ENCODE measurements around the gene INTS12. TPM values are rescaled to one million over a fixed set of nuclear protein-coding genes. Genes with fewer than 3 reads are reported as not detected.
"Not testable (repeated sequence)": the region's sequence is repeated elsewhere in the genome, so short reads cannot be mapped to it uniquely, and the experiment has no call there.

The INTS12 gene
- total RNA-seq, 1 experiment from 2014 or later: 13.4 TPM

- peak overlapping the region; percentile 93 for H3K4me3 Mint-ChIP-seq (ENCODE audit: low read depth, unreplicated experiment)
- no peaks in the 10 kb centered on the region for H3K9me3 Mint-ChIP-seq (ENCODE audit: low read depth, unreplicated experiment)
- peaks cover 24% of the 10 kb centered on the region for H3K36me3 Mint-ChIP-seq (ENCODE audit: insufficient read depth, unreplicated experiment)
- peak overlapping the region; percentile 87 for H3K27ac Mint-ChIP-seq (ENCODE audit: unreplicated experiment)
- no peaks in the 10 kb centered on the region for H3K27me3 Mint-ChIP-seq (ENCODE audit: unreplicated experiment)
- intact Hi-C loops (cut with micrococcal nuclease; ENCODE audit: unreplicated experiment): no loop called here
- DNase-seq: no peak
- H3K4me1 Mint-ChIP-seq (ENCODE audit: low read depth, unreplicated experiment): peaks cover 28% of the 10 kb centered on the region
- TF ChIP-seq CTCF (IDR thresholded peaks at IDR 0.05; ENCODE audit: unreplicated experiment): no peak
- BruUV-seq (replicated peaks): TSS peak; percentile 69
- CTCF ChIA-PET: interaction anchor here (1.3 kb wide), 1 partner anchor 187 kb away, joined by 3 read pairs; no protein-coding TSS in a partner anchor
Observed at GRCh38 chr4:105707782-105708180, 708 bp downstream of the INTS12 start.

DNA sequence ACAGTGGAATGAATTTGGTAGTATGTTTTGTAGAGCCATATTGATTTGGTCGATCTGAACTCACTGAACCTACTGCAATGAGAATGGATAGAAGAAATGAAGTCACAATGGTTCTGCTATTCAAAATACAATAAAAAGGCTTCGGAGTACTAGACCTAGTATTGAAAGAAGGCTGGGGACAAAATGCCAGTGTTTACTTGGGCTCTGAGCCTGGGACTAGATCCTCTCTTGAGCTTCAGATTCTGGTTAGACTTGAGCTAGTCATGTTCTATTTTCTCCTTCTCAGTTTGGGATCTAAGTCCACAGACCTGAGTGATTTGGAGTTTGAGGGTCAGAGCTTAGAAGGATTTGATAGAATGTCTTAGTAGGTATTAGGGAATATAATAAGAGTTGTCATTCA, 9.9 kb downstream of the INTS12 start:
- no peak overlapping the region for H3K27ac Mint-ChIP-seq (ENCODE audit: unreplicated experiment)
- no peaks in the 10 kb centered on the region for H3K9me3 Mint-ChIP-seq (ENCODE audit: low read depth, unreplicated experiment)
- intact Hi-C loops (cut with micrococcal nuclease; ENCODE audit: unreplicated experiment): no loop called here
- CTCF ChIA-PET: no interaction called here
- BruUV-seq (replicated peaks): no TSS peak
- no peak overlapping the region for H3K4me3 Mint-ChIP-seq (ENCODE audit: low read depth, unreplicated experiment)
- H3K4me1 Mint-ChIP-seq (ENCODE audit: low read depth, unreplicated experiment): no peaks in the 10 kb centered on the region
- no peaks in the 10 kb centered on the region for H3K27me3 Mint-ChIP-seq (ENCODE audit: unreplicated experiment)
- TF ChIP-seq CTCF (IDR thresholded peaks at IDR 0.05; ENCODE audit: unreplicated experiment): no peak
- no peaks in the 10 kb centered on the region for H3K36me3 Mint-ChIP-seq (ENCODE audit: insufficient read depth, unreplicated experiment)
- DNase-seq: no peak

DNA sequence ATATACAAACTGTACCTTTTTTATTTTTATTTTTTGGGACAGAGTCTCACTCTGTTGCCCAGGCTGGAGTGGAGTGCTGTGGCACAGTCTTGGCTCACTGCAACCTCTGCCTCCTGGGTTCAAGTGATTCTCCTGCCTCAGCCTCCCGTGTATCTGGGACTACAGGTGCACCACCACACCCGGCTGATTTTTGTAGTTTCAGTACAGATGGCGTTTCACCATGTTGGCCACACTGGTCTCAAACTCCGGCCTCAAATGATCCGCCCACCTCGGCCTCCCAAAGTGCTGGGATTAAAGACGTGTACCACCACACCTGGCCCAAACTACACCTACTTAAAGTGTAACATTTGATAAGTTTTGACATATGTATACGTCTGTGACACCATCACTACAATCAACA, 12.7 kb downstream of the INTS12 start:
- H3K27ac Mint-ChIP-seq (ENCODE audit: unreplicated experiment); H3K9me3 Mint-ChIP-seq (ENCODE audit: low read depth, unreplicated experiment); DNase-seq; BruUV-seq (replicated peaks); H3K27me3 Mint-ChIP-seq (ENCODE audit: unreplicated experiment); CTCF ChIA-PET; H3K4me1 Mint-ChIP-seq (ENCODE audit: low read depth, unreplicated experiment); H3K36me3 Mint-ChIP-seq (ENCODE audit: insufficient read depth, unreplicated experiment); H3K4me3 Mint-ChIP-seq (ENCODE audit: low read depth, unreplicated experiment); intact Hi-C loops (cut with micrococcal nuclease; ENCODE audit: unreplicated experiment): not testable (repeated sequence)

DNA sequence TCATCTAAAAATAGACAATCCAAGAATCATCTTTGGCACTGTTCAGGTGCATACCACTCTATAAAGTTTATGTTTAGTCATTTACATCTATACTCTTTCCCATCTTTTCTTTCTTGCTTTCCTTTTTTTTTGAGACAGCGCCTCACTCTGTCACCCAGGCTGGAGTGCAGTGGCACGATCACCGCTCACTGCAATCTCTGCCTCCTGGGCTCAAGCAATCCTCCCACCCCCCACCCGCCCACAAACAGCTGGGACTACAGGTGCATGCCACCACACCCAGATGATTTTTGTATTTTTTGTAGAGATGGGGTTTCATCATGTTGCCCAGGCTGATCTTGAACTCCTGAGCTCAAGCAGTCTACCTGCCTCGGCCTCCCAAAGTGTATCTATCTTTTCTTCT, 13.7 kb downstream of the INTS12 start:
- H3K27me3 Mint-ChIP-seq (ENCODE audit: unreplicated experiment); H3K36me3 Mint-ChIP-seq (ENCODE audit: insufficient read depth, unreplicated experiment); H3K4me3 Mint-ChIP-seq (ENCODE audit: low read depth, unreplicated experiment); intact Hi-C loops (cut with micrococcal nuclease; ENCODE audit: unreplicated experiment); H3K27ac Mint-ChIP-seq (ENCODE audit: unreplicated experiment); BruUV-seq (replicated peaks); H3K9me3 Mint-ChIP-seq (ENCODE audit: low read depth, unreplicated experiment); CTCF ChIA-PET; DNase-seq: not testable (repeated sequence)
- peaks cover 11% of the 10 kb centered on the region for H3K4me1 Mint-ChIP-seq (ENCODE audit: low read depth, unreplicated experiment)

GRCh38 chr4:105686571-105686970, 21.9 kb downstream of the INTS12 start:
- no peak for DNase-seq
- Mint-ChIP-seq H3K4me3 (ENCODE audit: low read depth, unreplicated experiment) (no peak overlapping the region), H3K27ac (ENCODE audit: unreplicated experiment) (no peak overlapping the region), H3K4me1 (ENCODE audit: low read depth, unreplicated experiment) (peaks cover 19% of the 10 kb centered on the region), H3K36me3 (ENCODE audit: insufficient read depth, unreplicated experiment) (peaks cover 16% of the 10 kb centered on the region), H3K27me3 (ENCODE audit: unreplicated experiment) (no peaks in the 10 kb centered on the region), H3K9me3 (ENCODE audit: low read depth, unreplicated experiment) (no peaks in the 10 kb centered on the region)
- TF ChIP-seq CTCF (IDR thresholded peaks at IDR 0.05; ENCODE audit: unreplicated experiment): no peak
- intact Hi-C loops (cut with micrococcal nuclease; ENCODE audit: unreplicated experiment): no loop called here
- BruUV-seq (replicated peaks): no TSS peak
- CTCF ChIA-PET: no interaction called here

All from Calu3 (cell line).